HG02840 (cell line): ENCODE results near the gene NME1.
"Not testable (repeated sequence)": the region's sequence is repeated elsewhere in the genome, so short reads cannot be mapped to it uniquely, and the experiment has no call there.

ENCODE experiments used
- ATAC-seq: cut with Tn5 transposase; IDR thresholded peaks from one replicate; pipeline ENCODE4 v1.9.1; 2021; ENCODE audit warnings: mild to moderate bottlenecking, moderate library complexity, moderate number of reproducible peaks; ENCODE audit not compliant: unreplicated experiment, low FRiP score

NME1 gene

GRCh38 chr17:51144266-51145022 is 8.9 kb upstream of the NME1 start:
- ATAC-seq = no peak

- ATAC-seq = no peak
Observed at GRCh38 chr17:51147650-51148049, 5.7 kb upstream of the NME1 start.

- ATAC-seq = no peak
Observed at GRCh38 chr17:51149163-51149562, 4.2 kb upstream of the NME1 start.

- no peak for ATAC-seq
Observed at GRCh38 chr17:51150932-51151331, 2.4 kb upstream of the NME1 start.

DNA sequence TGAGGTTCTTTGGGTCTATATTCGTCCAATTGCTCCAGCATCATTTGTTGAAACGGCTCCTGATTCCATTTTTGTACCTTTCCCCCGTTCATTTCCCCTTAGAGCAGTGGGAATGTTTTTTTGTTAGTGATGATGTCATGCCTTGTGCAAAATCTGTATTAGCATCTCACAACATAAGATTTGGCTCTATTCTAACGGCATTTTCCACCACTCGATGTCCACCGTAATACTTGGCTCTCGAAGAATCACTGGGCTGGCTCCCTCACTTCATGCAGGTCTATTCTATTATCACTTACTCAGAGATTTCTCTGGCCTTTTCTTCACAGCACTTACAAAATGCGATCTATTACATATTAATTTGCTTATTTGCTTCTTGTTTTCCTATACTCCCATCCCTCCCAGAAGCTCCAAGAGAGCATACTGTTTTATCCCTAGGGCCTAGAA is 571 bp upstream of the NME1 start:
- no peak for ATAC-seq

GRCh38 chr17:51154176-51154575 is 817 bp downstream of the NME1 start:
- no peak for ATAC-seq

GRCh38 chr17:51155416-51155815 is 2.1 kb downstream of the NME1 start:
- ATAC-seq = no peak

GRCh38 chr17:51159604-51160003 is 6.2 kb downstream of the NME1 start:
- ATAC-seq = no peak

GRCh38 chr17:51161541-51161940 is 8.2 kb downstream of the NME1 start:
- ATAC-seq = no peak

GRCh38 chr17:51164911-51165679 is 11.7 kb downstream of the NME1 start:
- ATAC-seq = no peak

GRCh38 chr17:51165680-51166197 is 12.4 kb downstream of the NME1 start:
- no peak for ATAC-seq

DNA sequence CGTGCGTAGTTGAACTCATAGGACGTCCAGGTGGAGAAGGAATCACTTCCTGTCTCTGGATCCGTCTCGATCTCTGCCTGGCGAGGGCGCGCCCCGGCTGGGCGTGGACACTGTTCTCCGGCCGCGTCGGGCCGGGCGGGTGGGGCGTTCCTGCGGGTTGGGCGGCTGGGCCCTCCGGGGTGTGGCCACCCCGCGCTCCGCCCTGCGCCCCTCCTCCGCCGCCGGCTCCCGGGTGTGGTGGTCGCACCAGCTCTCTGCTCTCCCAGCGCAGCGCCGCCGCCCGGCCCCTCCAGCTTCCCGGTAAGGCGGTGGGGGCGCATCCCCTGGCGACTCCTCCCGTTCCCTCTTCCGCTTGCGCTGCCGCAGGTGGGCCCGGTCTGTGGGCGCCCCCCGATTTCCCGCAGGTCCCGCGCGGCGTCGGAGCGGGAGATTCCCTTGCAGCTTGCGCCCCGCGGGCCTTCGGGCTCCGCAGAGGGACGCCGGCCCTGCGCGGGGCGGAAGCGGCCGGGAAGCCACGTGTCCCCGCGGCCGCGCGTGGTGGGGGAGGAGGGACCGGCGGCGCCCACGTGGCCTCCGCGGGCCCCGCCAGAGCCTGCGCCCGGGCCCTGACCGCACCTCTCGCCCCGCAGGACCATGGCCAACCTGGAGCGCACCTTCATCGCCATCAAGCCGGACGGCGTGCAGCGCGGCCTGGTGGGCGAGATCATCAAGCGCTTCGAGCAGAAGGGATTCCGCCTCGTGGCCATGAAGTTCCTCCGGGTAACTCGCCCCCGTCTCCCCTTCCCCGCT is 13.0 kb downstream of the NME1 start, which contains the start of gene NME2:
NME2 (plus strand) TSS at position 214 of the 789 bp plus-strand sequence; CDS start at position 634, 420 bp downstream.
- peak; percentile 86 for ATAC-seq

GRCh38 chr17:51166987-51167931 is 13.9 kb downstream of the NME1 start:
- peak; percentile 43 for ATAC-seq

DNA sequence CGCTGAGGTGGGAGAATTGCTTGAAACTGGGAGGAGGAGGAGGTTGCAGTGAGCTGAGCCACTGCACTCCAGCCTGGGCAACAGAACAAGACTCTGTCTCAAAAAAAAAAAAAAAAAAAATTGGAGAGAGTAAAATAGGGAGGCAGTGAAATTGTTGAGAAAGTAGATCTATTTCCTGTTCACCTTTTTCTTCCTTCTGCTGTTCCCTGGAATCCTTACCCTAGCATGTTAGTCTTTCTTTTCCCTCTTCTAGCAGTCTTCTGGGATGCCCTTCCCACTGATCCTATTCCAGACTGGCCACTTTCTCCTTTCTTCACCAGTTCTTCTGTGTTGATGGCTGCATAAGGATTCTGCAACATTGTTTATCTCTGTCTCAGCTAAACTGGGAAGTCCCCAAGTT is 16.0 kb downstream of the NME1 start:
- no peak for ATAC-seq

GRCh38 chr17:51170736-51171135 is 17.4 kb downstream of the NME1 start:
- ATAC-seq = no peak

GRCh38 chr17:51172030-51172429 is 18.7 kb downstream of the NME1 start:
- ATAC-seq = not testable (repeated sequence)

DNA sequence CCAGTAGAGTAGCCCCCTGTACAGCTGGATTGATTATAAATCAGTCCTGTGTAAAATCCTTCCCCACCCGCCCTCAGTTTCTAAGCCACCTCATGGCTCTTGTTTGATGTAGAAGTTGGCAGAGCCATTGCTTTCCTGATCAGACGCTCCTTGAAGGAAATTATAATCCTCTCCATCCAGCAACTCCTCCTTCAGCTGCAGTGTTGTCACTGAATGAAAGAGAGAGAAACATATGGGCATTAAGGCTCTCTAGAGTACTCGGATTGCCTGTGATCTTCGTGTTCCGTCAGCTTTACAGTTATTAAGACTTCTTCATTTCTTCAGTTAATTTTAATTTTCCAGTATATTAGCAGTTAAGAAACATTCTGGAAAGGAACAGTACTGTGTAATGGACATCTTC is 27.1 kb downstream of the NME1 start:
- no peak for ATAC-seq

DNA sequence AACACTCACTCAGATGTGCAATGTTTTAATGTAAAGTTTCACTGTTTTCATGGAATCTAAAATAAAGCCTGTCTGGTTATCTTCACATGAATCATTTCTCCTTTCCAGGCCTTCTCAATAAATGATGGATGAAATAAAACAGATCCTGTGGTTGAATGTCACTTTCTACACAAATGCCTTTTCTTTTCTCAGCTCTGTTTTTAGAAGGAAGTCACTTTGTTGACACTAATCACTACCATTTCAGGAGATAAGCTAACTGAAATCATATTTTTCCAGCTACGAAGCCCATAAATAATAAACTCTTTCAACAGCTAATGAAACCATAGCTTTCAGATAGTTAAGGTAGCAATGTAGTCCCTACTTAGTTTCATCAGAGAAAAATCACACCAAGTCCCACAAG is 30.8 kb downstream of the NME1 start:
- no peak for ATAC-seq

GRCh38 chr17:51185763-51186332 is 32.5 kb downstream of the NME1 start:
- no peak for ATAC-seq
